Measurements from ENCODE around the gene RRP1. TPM values are rescaled to one million over a fixed set of nuclear protein-coding genes. Genes with fewer than 3 reads are reported as not detected.

Gene RRP1
- total and polyA plus RNA-seq, 9 of the 15 experiments (the other 6 are each of a cell fraction or from before 2014, with no cell fraction given), result 0.89 to 105 (median 51.6) TPM

GRCh38 chr21:43851593-43851992 is 62.2 kb downstream of the RRP1 start (continued):
- TF ChIP-seq, protein P1, sequence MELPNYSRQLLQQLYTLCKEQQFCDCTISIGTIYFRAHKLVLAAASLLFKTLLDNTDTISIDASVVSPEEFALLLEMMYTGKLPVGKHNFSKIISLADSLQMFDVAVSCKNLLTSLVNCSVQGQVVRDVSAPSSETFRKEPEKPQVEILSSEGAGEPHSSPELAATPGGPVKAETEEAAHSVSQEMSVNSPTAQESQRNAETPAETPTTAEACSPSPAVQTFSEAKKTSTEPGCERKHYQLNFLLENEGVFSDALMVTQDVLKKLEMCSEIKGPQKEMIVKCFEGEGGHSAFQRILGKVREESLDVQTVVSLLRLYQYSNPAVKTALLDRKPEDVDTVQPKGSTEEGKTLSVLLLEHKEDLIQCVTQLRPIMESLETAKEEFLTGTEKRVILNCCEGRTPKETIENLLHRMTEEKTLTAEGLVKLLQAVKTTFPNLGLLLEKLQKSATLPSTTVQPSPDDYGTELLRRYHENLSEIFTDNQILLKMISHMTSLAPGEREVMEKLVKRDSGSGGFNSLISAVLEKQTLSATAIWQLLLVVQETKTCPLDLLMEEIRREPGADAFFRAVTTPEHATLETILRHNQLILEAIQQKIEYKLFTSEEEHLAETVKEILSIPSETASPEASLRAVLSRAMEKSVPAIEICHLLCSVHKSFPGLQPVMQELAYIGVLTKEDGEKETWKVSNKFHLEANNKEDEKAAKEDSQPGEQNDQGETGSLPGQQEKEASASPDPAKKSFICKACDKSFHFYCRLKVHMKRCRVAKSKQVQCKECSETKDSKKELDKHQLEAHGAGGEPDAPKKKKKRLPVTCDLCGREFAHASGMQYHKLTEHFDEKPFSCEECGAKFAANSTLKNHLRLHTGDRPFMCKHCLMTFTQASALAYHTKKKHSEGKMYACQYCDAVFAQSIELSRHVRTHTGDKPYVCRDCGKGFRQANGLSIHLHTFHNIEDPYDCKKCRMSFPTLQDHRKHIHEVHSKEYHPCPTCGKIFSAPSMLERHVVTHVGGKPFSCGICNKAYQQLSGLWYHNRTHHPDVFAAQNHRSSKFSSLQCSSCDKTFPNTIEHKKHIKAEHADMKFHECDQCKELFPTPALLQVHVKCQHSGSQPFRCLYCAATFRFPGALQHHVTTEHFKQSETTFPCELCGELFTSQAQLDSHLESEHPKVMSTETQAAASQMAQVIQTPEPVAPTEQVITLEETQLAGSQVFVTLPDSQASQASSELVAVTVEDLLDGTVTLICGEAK (IDR thresholded peaks at IDR 0.05), result no peak
- TF ChIP-seq, protein P1 (CRISPR knock-in tag; IDR thresholded peaks at IDR 0.05), result no peak
- no peak for TF ChIP-seq KLF10 (CRISPR knock-in tag; IDR thresholded peaks at IDR 0.05)
- TF ChIP-seq ZNF609 (CRISPR knock-in tag; IDR thresholded peaks at IDR 0.05; ENCODE audit: borderline replicate concordance), result no peak
- no peak for TF ChIP-seq MTA3 (IDR thresholded peaks at IDR 0.05; ENCODE audit: borderline replicate concordance)
- no peak for TF ChIP-seq E2F8 (IDR thresholded peaks at IDR 0.05; ENCODE audit: low read depth, partially characterized antibody)

Measured in K562 (cell line).